ENCODE results near the gene TMEM132E. TPM values are rescaled to one million over a fixed set of nuclear protein-coding genes. Genes with fewer than 3 reads are reported as not detected.

The TMEM132E gene
- total RNA-seq, 6 experiments from 2014 or later = 0.31 to 0.56 (median 0.43) TPM

DNA sequence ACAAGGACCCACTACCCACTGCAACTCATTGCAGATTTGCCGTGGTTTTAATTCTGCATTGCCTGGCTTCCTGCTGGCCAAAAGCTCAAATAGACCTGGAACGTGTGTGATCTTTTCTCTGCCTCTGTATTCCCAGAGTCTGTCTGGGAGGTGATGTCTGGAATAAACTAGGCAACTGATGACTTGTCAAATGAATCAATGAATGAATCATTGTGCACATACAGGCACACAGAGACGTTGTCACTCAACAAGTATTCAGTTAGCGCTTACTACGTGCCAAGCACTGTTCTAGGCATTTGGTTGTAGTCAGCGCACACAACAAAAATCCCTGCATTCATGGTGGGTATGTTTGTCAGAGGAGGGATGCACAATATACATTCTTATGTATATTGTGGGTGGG, 8.9 kb downstream of the TMEM132E start:
- Histone ChIP-seq H3K27ac (no peak overlapping the region), H3K4me1 (no peaks in the 10 kb centered on the region), H3K4me3 (no peak overlapping the region), H3K36me3 (no peaks in the 10 kb centered on the region), H3K9me3 (no peaks in the 10 kb centered on the region), H3K27me3 (no peaks in the 10 kb centered on the region)
- ATAC-seq (no peak), DNase-seq (no peak)
- TF ChIP-seq, protein P1, sequence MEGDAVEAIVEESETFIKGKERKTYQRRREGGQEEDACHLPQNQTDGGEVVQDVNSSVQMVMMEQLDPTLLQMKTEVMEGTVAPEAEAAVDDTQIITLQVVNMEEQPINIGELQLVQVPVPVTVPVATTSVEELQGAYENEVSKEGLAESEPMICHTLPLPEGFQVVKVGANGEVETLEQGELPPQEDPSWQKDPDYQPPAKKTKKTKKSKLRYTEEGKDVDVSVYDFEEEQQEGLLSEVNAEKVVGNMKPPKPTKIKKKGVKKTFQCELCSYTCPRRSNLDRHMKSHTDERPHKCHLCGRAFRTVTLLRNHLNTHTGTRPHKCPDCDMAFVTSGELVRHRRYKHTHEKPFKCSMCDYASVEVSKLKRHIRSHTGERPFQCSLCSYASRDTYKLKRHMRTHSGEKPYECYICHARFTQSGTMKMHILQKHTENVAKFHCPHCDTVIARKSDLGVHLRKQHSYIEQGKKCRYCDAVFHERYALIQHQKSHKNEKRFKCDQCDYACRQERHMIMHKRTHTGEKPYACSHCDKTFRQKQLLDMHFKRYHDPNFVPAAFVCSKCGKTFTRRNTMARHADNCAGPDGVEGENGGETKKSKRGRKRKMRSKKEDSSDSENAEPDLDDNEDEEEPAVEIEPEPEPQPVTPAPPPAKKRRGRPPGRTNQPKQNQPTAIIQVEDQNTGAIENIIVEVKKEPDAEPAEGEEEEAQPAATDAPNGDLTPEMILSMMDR (IDR thresholded peaks at IDR 0.05) = no peak
- no peak for TF ChIP-seq POLR2A (IDR thresholded peaks at IDR 0.05)
- WGBS (ENCODE audit: insufficient coverage, low coverage, low lambda C conversion rate, missing lambda C conversion rate) = 52% methylated on average over 5 of the region's 6 CpGs
- intact Hi-C loops (cut with DNase I) = no loop called here

DNA sequence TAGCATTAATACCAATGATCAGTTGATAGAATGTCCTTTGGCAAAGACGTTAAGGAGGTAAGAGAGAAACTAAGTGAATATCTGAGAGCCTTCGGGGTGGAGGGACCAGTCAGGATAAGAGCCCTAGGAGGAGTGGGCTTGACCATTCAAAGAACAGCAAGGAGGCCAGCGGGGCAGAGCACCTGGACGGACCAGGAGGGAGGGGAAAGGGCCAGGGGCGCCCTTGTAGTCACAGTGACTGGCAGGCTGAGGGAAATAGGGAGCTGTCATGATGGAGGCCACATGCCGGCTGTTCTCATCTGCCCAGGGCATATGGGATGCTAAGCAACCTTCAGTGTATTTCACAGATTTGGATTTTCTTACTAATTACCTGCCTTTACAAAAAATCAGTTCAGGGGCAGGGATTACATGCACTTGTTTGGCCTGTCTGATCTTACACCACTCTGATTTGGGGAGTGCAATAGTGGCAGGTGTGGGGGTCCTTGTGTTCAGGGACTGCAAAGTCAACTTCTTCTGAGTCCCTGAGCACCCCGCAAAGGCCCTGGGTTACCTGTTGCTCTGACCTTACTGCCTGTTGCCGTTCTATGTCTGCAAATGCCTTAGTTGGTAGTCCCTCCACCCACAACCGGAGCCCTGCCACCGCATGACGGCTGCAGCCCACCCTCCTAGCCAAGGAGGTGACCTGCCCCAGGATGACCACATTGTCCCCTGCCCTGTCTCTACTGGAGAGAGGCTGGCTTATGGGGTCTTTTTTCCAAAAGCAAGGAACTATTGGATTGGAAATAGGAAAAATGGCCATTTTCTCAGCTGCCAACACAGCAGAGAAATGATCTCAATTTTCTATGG, 10.0 kb downstream of the TMEM132E start:
- intact Hi-C loops (cut with DNase I) = no loop called here
- WGBS (ENCODE audit: insufficient coverage, low coverage, low lambda C conversion rate, missing lambda C conversion rate) = 43% methylated on average over 8 of the region's 11 CpGs
- H3K4me1 ChIP-seq = no peaks in the 10 kb centered on the region
- TF ChIP-seq POLR2A (IDR thresholded peaks at IDR 0.05) = no peak
- TF ChIP-seq, protein P1 (IDR thresholded peaks at IDR 0.05) = no peak
- H3K27me3 ChIP-seq = no peaks in the 10 kb centered on the region
- DNase-seq (no peak), ATAC-seq (no peak)
- H3K4me3 ChIP-seq = no peak overlapping the region
- no peaks in the 10 kb centered on the region for H3K36me3 ChIP-seq
- no peaks in the 10 kb centered on the region for H3K9me3 ChIP-seq
- no peak overlapping the region for H3K27ac ChIP-seq

DNA sequence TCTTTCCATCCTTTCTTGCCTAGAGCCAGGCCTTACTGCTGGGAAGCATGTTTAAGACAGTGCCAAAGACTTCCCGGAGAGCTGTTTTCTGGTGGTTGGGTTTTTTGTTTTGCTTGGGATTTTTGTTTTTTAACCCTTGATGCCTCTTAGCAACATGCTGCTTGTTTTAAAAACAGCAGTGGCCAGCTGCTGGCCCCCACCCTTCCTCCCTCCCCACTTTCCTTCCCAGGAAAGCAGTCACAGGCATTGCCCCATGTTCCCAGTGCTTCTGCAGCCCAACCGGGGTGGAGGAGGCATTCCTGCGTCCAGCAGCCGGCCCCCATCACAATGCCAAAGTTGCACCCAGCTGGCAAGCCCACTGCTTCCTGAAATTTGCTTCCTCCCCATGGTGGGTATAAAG, 12.6 kb downstream of the TMEM132E start:
- ATAC-seq (no peak), DNase-seq (no peak)
- H3K27me3 ChIP-seq = no peaks in the 10 kb centered on the region
- no peak for TF ChIP-seq POLR2A (IDR thresholded peaks at IDR 0.05)
- TF ChIP-seq, protein P1 (IDR thresholded peaks at IDR 0.05) = no peak
- no peak overlapping the region for H3K4me3 ChIP-seq
- no peaks in the 10 kb centered on the region for H3K4me1 ChIP-seq
- H3K9me3 ChIP-seq = no peaks in the 10 kb centered on the region
- intact Hi-C loops (cut with DNase I) = no loop called here
- H3K36me3 ChIP-seq = no peaks in the 10 kb centered on the region
- no peak overlapping the region for H3K27ac ChIP-seq
- 33% methylated on average over 4 of the region's 4 CpGs for WGBS (ENCODE audit: insufficient coverage, low coverage, low lambda C conversion rate, missing lambda C conversion rate)

DNA sequence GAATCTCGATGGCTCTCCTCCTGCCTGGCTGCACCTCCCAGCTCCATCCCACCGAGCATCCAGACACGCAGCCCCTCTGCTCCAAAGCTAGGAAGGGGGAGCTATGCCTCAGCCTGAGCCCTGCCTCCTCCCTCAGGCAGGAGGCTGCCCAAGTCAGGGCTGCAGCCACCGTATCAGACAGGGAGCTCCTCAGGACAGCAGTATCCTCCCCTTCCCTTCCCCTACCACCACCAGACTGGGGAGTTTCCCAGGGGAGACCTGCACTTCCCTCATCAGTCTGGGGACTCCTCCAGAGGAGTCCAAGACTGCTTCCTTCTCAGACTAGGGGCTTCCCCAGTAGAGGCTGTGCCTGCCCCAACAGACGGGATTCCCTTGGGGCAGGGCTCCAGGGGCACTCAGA, 17.5 kb downstream of the TMEM132E start:
- DNase-seq = no peak
- H3K27me3 ChIP-seq = no peaks in the 10 kb centered on the region
- intact Hi-C loops (cut with DNase I) = no loop called here
- H3K36me3 ChIP-seq = no peaks in the 10 kb centered on the region
- TF ChIP-seq POLR2A (IDR thresholded peaks at IDR 0.05) = no peak
- H3K27ac ChIP-seq = no peak overlapping the region
- H3K9me3 ChIP-seq = no peaks in the 10 kb centered on the region
- no peaks in the 10 kb centered on the region for H3K4me1 ChIP-seq
- ATAC-seq = no peak
- whole genome bisulfite sequencing (ENCODE audit: insufficient coverage, low coverage, low lambda C conversion rate, missing lambda C conversion rate) = 13% methylated on average over 4 of the region's 5 CpGs
- no peak overlapping the region for H3K4me3 ChIP-seq

DNA sequence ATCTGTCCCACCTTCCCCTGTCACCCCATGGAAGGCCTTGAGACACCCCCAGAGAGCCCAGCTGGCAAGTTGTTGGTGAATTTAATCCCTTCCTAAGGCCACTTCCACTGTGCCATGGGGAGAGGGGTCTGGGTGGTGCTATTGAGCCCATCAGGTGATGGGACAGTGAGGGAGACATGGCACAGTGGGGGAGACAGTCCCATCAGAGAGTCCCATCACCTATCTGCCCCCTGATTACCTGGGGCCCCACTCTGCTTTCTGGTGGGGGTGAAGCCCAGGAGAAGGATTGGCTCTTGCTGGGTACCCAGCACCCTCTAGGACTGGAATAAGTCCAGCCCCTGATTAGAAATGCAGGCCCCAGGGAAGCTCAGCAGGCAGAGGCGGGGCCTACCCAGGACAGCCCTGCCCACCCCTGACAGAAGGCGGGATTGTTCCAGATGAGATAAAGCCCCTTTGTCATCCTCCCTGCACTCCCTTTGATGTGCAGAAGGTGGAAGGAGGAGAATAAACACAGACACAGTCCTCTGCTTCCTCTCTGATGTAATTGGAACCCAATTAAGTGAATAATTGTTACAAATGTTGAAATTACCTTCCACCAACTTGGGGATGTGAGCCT, 18.9 kb downstream of the TMEM132E start:
- no peaks in the 10 kb centered on the region for H3K36me3 ChIP-seq
- intact Hi-C loops (cut with DNase I) = no loop called here
- no peaks in the 10 kb centered on the region for H3K4me1 ChIP-seq
- no peak overlapping the region for H3K4me3 ChIP-seq
- DNase-seq = no peak
- 60% methylated on average over 1 of the region's 2 CpGs for WGBS (ENCODE audit: insufficient coverage, low coverage, low lambda C conversion rate, missing lambda C conversion rate)
- no peak overlapping the region for H3K27ac ChIP-seq
- no peaks in the 10 kb centered on the region for H3K27me3 ChIP-seq
- no peaks in the 10 kb centered on the region for H3K9me3 ChIP-seq
- TF ChIP-seq, protein P1 (IDR thresholded peaks at IDR 0.05) = no peak
- no peak for TF ChIP-seq POLR2A (IDR thresholded peaks at IDR 0.05)
- ATAC-seq = no peak

All from right lobe of liver (tissue), 6 donors.